Measurements from ENCODE around the gene SEC14L3. TPM values are rescaled to one million over a fixed set of nuclear protein-coding genes. Genes with fewer than 3 reads are reported as not detected.

SEC14L3 gene
- polyA plus RNA-seq, 1 of the 3 experiments (the other 2 are of a cell fraction), result not detected

- Histone ChIP-seq H3K4me2 (no peak overlapping the region), H3K4me1 (ENCODE audit: control insufficient read depth in 1 of 2, insufficient read depth in 2 of 2, low read depth in 1 of 2, low read length in 1 of 2) (no peaks in the 10 kb centered on the region; a peak in 2 of 4 replicates), H3K4me3 (ENCODE audit: low read depth in 2 of 2, low read length in 1 of 2) (no peak overlapping the region), H3K36me3 (replicated peaks in 1 of 2; ENCODE audit: control insufficient read depth in 1 of 2, insufficient read depth in 2 of 2, low read length in 1 of 2) (no peaks in the 10 kb centered on the region), H3K79me2 (ENCODE audit: insufficient read depth) (no peaks in the 10 kb centered on the region), H3K9me2 (no peaks in the 10 kb centered on the region), H3F3A (replicated peaks; ENCODE audit: insufficient read depth) (no peaks in the 10 kb centered on the region), H3K27me3 (ENCODE audit: insufficient read depth) (no peaks in the 10 kb centered on the region), H2AFZ (ENCODE audit: low read depth) (no peak overlapping the region), H3K9ac (no peak overlapping the region), H3K27ac (ENCODE audit: low read depth in 2 of 2, low read length in 1 of 2) (no peak overlapping the region), H4K20me1 (ENCODE audit: insufficient read depth) (no peaks in the 10 kb centered on the region), H3K9me3 (no peaks in the 10 kb centered on the region)
- ChIA-PET POLR2A (interaction anchor here (1.3 kb wide), 1 partner anchor 13 kb away, joined by 3 read pairs; no protein-coding TSS in a partner anchor), CTCF (interaction anchor here (0.9 to 2.9 kb wide), 3 partner anchors 9 to 15 kb away, joined by 3 to 14 read pairs (median 4); no protein-coding TSS in a partner anchor)
- WGBS (ENCODE audit: low lambda C conversion rate), result 78% methylated on average over 1 of the region's 4 CpGs
- no peak for DNase-seq
- TF ChIP-seq NRF1 (IDR thresholded peaks at IDR 0.05; ENCODE audit: low read depth, low read length), result no peak
- no peak for TF ChIP-seq EP300 (IDR thresholded peaks at IDR 0.05; ENCODE audit: borderline replicate concordance in 1 of 2, low read depth in 1 of 2, low read length in 1 of 2)
- TF ChIP-seq MAX (IDR thresholded peaks at IDR 0.05; ENCODE audit: low read depth), result no peak
- no peak for TF ChIP-seq RCOR1 (IDR thresholded peaks at IDR 0.05; ENCODE audit: low read length)
- TF ChIP-seq USF2 (IDR thresholded peaks at IDR 0.05; ENCODE audit: borderline replicate concordance, low read depth, low read length), result no peak
- TF ChIP-seq MXI1 (IDR thresholded peaks at IDR 0.05; ENCODE audit: low read depth, low read length), result no peak
- TF ChIP-seq TCF12 (IDR thresholded peaks at IDR 0.05), result no peak
These were observed 39.7 kb downstream of the SEC14L3 start for GRCh38 chr22:30432096-30432495.

- TF ChIP-seq MXI1 (IDR thresholded peaks at IDR 0.05; ENCODE audit: low read depth, low read length), result no peak
- no peak for TF ChIP-seq GATA2 (CRISPR knock-in tag; IDR thresholded peaks at IDR 0.05)
- TF ChIP-seq SIN3A (IDR thresholded peaks at IDR 0.05; ENCODE audit: borderline replicate concordance, low read depth, low read length), result no peak
- no peak for TF ChIP-seq USF1 (IDR thresholded peaks at IDR 0.05; ENCODE audit: borderline replicate concordance, low read depth)
- no peak for TF ChIP-seq JUND (IDR thresholded peaks at IDR 0.05)
- TF ChIP-seq ZBTB33 (IDR thresholded peaks at IDR 0.05; ENCODE audit: borderline replicate concordance, low read depth), result no peak
- TF ChIP-seq MAX (IDR thresholded peaks at IDR 0.05; ENCODE audit: low read depth), result no peak
- TF ChIP-seq EP300 (IDR thresholded peaks at IDR 0.05; ENCODE audit: borderline replicate concordance in 1 of 2, low read depth in 1 of 2, low read length in 1 of 2), result no peak
- Histone ChIP-seq H3K4me1 (ENCODE audit: control insufficient read depth in 1 of 2, insufficient read depth in 2 of 2, low read depth in 1 of 2, low read length in 1 of 2) (peaks cover 0 to 8% of the 10 kb centered on the region in 2 experiments; a peak in 2 of 4 replicates), H3K27me3 (ENCODE audit: insufficient read depth) (no peaks in the 10 kb centered on the region), H3K79me2 (ENCODE audit: insufficient read depth) (no peaks in the 10 kb centered on the region), H3K27ac (ENCODE audit: low read depth in 2 of 2, low read length in 1 of 2) (no peak overlapping the region), H3K4me2 (no peak overlapping the region), H3K9me2 (no peaks in the 10 kb centered on the region), H2AFZ (ENCODE audit: low read depth) (no peak overlapping the region), H4K20me1 (ENCODE audit: insufficient read depth) (no peaks in the 10 kb centered on the region), H3K36me3 (replicated peaks in 1 of 2; ENCODE audit: control insufficient read depth in 1 of 2, insufficient read depth in 2 of 2, low read length in 1 of 2) (no peaks in the 10 kb centered on the region), H3F3A (replicated peaks; ENCODE audit: insufficient read depth) (peaks cover 4% of the 10 kb centered on the region), H3K9ac (no peak overlapping the region), H3K9me3 (no peaks in the 10 kb centered on the region), H3K4me3 (ENCODE audit: low read depth in 2 of 2, low read length in 1 of 2) (no peak overlapping the region)
- no peak for DNase-seq
- ChIA-PET POLR2A (no interaction called here), CTCF (interaction anchor here (2.0 kb wide), 2 partner anchors 13 to 40 kb away, joined by 6 to 7 read pairs; no protein-coding TSS in a partner anchor)
- whole genome bisulfite sequencing (ENCODE audit: low lambda C conversion rate), result no CpG with 5 or more reads among the region's 4 CpGs
These were observed 40.9 kb downstream of the SEC14L3 start for GRCh38 chr22:30430933-30431332.

All from SK-N-SH (cell line).